PC-3 (cell line): ENCODE measurements around the gene OLIG2. TPM values are rescaled to one million over a fixed set of nuclear protein-coding genes. Genes with fewer than 3 reads are reported as not detected.

Source experiments
- ATAC-seq: fragments of 200-7000 bp; cut with Tn5 transposase; 2 replicates; pipeline ENCODE4 v1.9.1; 2020; ENCODE audit warnings: mild to moderate bottlenecking, moderate library complexity
- BruUV-seq: library from RNA; stranded (reverse); fragments of 400-500 nt; replicated peaks from 2 replicates; lab custom pipeline; 2021; lab: Mats Ljungman, UMichigan
- CTCF ChIA-PET: fragments of 300-600 bp; sonication (Branson Sonifier 250); formaldehyde crosslinking; loops from one replicate; lab custom pipeline; 2022; ENCODE audit warnings: antibody characterized with exemption; lab: Charles Lee
- POLR2A ChIA-PET: fragments of 300-600 bp; sonication (Branson Sonifier 250); formaldehyde crosslinking; loops from one replicate; lab custom pipeline; 2022; ENCODE audit warnings: antibody characterized with exemption; ENCODE audit not compliant: unreplicated experiment; lab: Charles Lee
- DNase-seq: peaks from one replicate; pipeline ENCODE4 v3.0.0-alpha.2; 2015
- H2AFZ ChIP-seq: fragments of 300-600 bp; sonication (generic); 2 replicates; pipeline ENCODE4 v1.6.0; 2016; ENCODE audit warnings: antibody characterized with exemption, low read length
- H3F3A ChIP-seq: fragments of 300-600 bp; sonication (generic); one replicate; pipeline ENCODE4 v1.6.0; 2017; ENCODE audit warnings: antibody characterized with exemption, low read length, control low read depth, mild to moderate bottlenecking; ENCODE audit not compliant: unreplicated experiment
- H3K27ac ChIP-seq: fragments of 300-600 bp; sonication (generic); 2 replicates; pipeline ENCODE4 v1.5.1; 2016; ENCODE audit warnings: mild to moderate bottlenecking, low read length
- H3K27me3 ChIP-seq: fragments of 300-600 bp; sonication (generic); 2 replicates; pipeline ENCODE4 v1.6.1; 2016; ENCODE audit warnings: low read length, mixed read lengths
- H3K36me3 ChIP-seq: fragments of 300-600 bp; sonication (generic); 2 replicates; pipeline ENCODE4 v1.6.1; 2016; ENCODE audit warnings: low read depth, mixed run types, low read length, mixed read lengths
- H3K4me1 ChIP-seq: fragments of 300-600 bp; sonication (generic); 2 replicates; pipeline ENCODE4 v1.5.1; 2016; ENCODE audit warnings: low read length; ENCODE audit not compliant: insufficient read depth
- H3K4me2 ChIP-seq: fragments of 300-600 bp; sonication (generic); 2 replicates; pipeline ENCODE4 v1.6.0; 2016; ENCODE audit warnings: low read length
- H3K4me3 ChIP-seq: fragments of 300-600 bp; sonication (generic); 2 replicates; pipeline ENCODE4 v1.5.1; 2016; ENCODE audit warnings: mild to moderate bottlenecking, low read length, mixed read lengths
- H3K79me2 ChIP-seq: fragments of 300-600 bp; sonication (generic); 2 replicates; pipeline ENCODE4 v1.6.1; 2017; ENCODE audit warnings: low read length, mixed read lengths
- H3K9ac ChIP-seq: fragments of 300-600 bp; sonication (generic); 2 replicates; pipeline ENCODE4 v1.6.0; 2016; ENCODE audit warnings: mild to moderate bottlenecking, low read length
- H3K9me2 ChIP-seq: fragments of 300-600 bp; sonication (generic); replicated peaks from 2 replicates; pipeline ENCODE4 v1.6.1; 2016; ENCODE audit warnings: mixed run types, low read length, mixed read lengths
- H3K9me3 ChIP-seq: fragments of 300-600 bp; sonication (generic); 2 replicates; pipeline ENCODE4 v1.6.1; 2016; ENCODE audit warnings: low read length, mixed read lengths
- H4K20me1 ChIP-seq: fragments of 300-600 bp; sonication (generic); 2 replicates; pipeline ENCODE4 v1.6.1; 2016; ENCODE audit warnings: low read length, mixed read lengths
- CTCF ChIP-seq: fragments of 300-600 bp; sonication (generic); conservative IDR thresholded peaks from 2 replicates; pipeline ENCODE4 v1.5.1; 2017; ENCODE audit warnings: antibody characterized with exemption, low read depth, mild to moderate bottlenecking, low read length
- EZH2 ChIP-seq: fragments of 300-600 bp; sonication (generic); IDR thresholded peaks from one replicate; pipeline ENCODE4 v1.6.1; 2017; ENCODE audit warnings: antibody characterized with exemption, mild to moderate bottlenecking, low read length; ENCODE audit not compliant: unreplicated experiment
- EZH2phosphoT487 ChIP-seq: fragments of 300-600 bp; sonication (generic); IDR thresholded peaks from 2 replicates; pipeline ENCODE4 v1.6.1; 2018; ENCODE audit warnings: mild to moderate bottlenecking, antibody characterized with exemption, low read length, borderline replicate concordance
- intact Hi-C: fragments of 100-400 bp; cut with micrococcal nuclease; formaldehyde crosslinking; loops from 2 replicates; pipeline ENCODE4 v1.9.0; 2023
- total RNA-seq: library from RNA; depleted of rRNA; stranded (reverse); fragments of >200 nt; gene quantifications from 2 replicates; pipeline ENCODE4 v1.2.3, GENCODE V29; 2014

The OLIG2 gene
- total RNA-seq, 1 experiment from 2014 or later: not detected

GRCh38 chr21:33028773-33029384 lies 3.1 kb downstream of the OLIG2 start:
- TF ChIP-seq EZH2 (no peak), EZH2phosphoT487 (no peak), CTCF (no peak)
- Histone ChIP-seq H2AFZ (no peak overlapping the region), H3K27ac (no peak overlapping the region), H3K9me2 (no peaks in the 10 kb centered on the region), H3K27me3 (peaks cover 71% of the 10 kb centered on the region), H3K4me1 (no peaks in the 10 kb centered on the region), H3K9ac (no peak overlapping the region), H4K20me1 (no peaks in the 10 kb centered on the region), H3K9me3 (no peaks in the 10 kb centered on the region), H3K4me2 (no peak overlapping the region), H3K36me3 (no peaks in the 10 kb centered on the region), H3K79me2 (no peaks in the 10 kb centered on the region), H3F3A (no peaks in the 10 kb centered on the region), H3K4me3 (no peak overlapping the region)
- ChIA-PET CTCF (no interaction called here), POLR2A (no interaction called here)
- no TSS peak for BruUV-seq
- DNase-seq (no peak), ATAC-seq (no peak)
- intact Hi-C loops: no loop called here

- Histone ChIP-seq H3K9me2 (no peaks in the 10 kb centered on the region), H3K27ac (no peak overlapping the region), H3K79me2 (no peaks in the 10 kb centered on the region), H3K27me3 (peaks cover 66% of the 10 kb centered on the region), H3K36me3 (no peaks in the 10 kb centered on the region), H3K4me2 (no peak overlapping the region), H4K20me1 (no peaks in the 10 kb centered on the region), H3K9ac (no peak overlapping the region), H3K4me1 (no peaks in the 10 kb centered on the region), H3K9me3 (no peaks in the 10 kb centered on the region), H3F3A (no peaks in the 10 kb centered on the region), H3K4me3 (no peak overlapping the region), H2AFZ (no peak overlapping the region)
- ChIA-PET POLR2A (no interaction called here), CTCF (no interaction called here)
- ATAC-seq (no peak), DNase-seq (no peak)
- intact Hi-C loops: no loop called here
- no TSS peak for BruUV-seq
- no peak for TF ChIP-seq CTCF
- no peak for TF ChIP-seq EZH2phosphoT487
- no peak for TF ChIP-seq EZH2
Measured at GRCh38 chr21:33029385-33029921, 3.7 kb downstream of the OLIG2 start.

- ATAC-seq: no peak
- H3K4me2 ChIP-seq: no peak overlapping the region
- no peaks in the 10 kb centered on the region for H3K79me2 ChIP-seq
- no peaks in the 10 kb centered on the region for H3F3A ChIP-seq
- POLR2A ChIA-PET: no interaction called here
- no peaks in the 10 kb centered on the region for H4K20me1 ChIP-seq
- H3K4me3 ChIP-seq: no peak overlapping the region
- no peak for DNase-seq
- no peaks in the 10 kb centered on the region for H3K9me2 ChIP-seq
- no peaks in the 10 kb centered on the region for H3K4me1 ChIP-seq
- TF ChIP-seq CTCF (no peak), EZH2 (no peak), EZH2phosphoT487 (no peak)
- intact Hi-C loops: no loop called here
- BruUV-seq: no TSS peak
- no peak overlapping the region for H3K9ac ChIP-seq
- no peak overlapping the region for H2AFZ ChIP-seq
- no peaks in the 10 kb centered on the region for H3K36me3 ChIP-seq
- CTCF ChIA-PET: no interaction called here
- H3K27me3 ChIP-seq: peaks cover 60% of the 10 kb centered on the region
- H3K27ac ChIP-seq: no peak overlapping the region
- H3K9me3 ChIP-seq: no peaks in the 10 kb centered on the region
Measured at GRCh38 chr21:33029975-33030461, 4.3 kb downstream of the OLIG2 start.
